GM11168 (cell line): ENCODE data around the gene SATB1.
"Not testable (repeated sequence)": the region's sequence is repeated elsewhere in the genome, so short reads cannot be mapped to it uniquely, and the experiment has no call there.

Experiments
- in situ Hi-C: fragments of 300-500 bp; cut with MboI; formaldehyde crosslinking; loops from one replicate; pipeline ENCODE4 v1.12.0; 2022; ENCODE audit warnings: low sequenced_read_pairs; ENCODE audit not compliant: unreplicated experiment

Gene SATB1

GRCh38 chr3:18424729-18425640 is at the start of gene SATB1:
Gene SATB1 (minus strand): TSS chr3:18425339. CDS start chr3:18420967, 4,372 bp downstream.
- in situ Hi-C loops: no loop called here

GRCh38 chr3:18474202-18474601 is 49.1 kb upstream of the SATB1 start:
- in situ Hi-C loops: no loop called here

GRCh38 chr3:18469775-18470174 is 44.6 kb upstream of the SATB1 start:
- in situ Hi-C loops: no loop called here

GRCh38 chr3:18466136-18466535 is 41.0 kb upstream of the SATB1 start:
- in situ Hi-C loops: no loop called here

GRCh38 chr3:18454766-18455165 is 29.6 kb upstream of the SATB1 start:
- in situ Hi-C loops: no loop called here

GRCh38 chr3:18449618-18450017 is 24.5 kb upstream of the SATB1 start:
- in situ Hi-C loops: not testable (repeated sequence)

GRCh38 chr3:18447720-18448119 is 22.6 kb upstream of the SATB1 start:
- in situ Hi-C loops: no loop called here

GRCh38 chr3:18446149-18446825 is 21.1 kb upstream of the SATB1 start:
- in situ Hi-C loops: no loop called here

GRCh38 chr3:18445401-18446148 is 20.4 kb upstream of the SATB1 start:
- in situ Hi-C loops: no loop called here

- in situ Hi-C loops: no loop called here
Measured at GRCh38 chr3:18444595-18445400, 19.7 kb upstream of the SATB1 start.

- in situ Hi-C loops: no loop called here
Measured at GRCh38 chr3:18443665-18444594, 18.8 kb upstream of the SATB1 start.

GRCh38 chr3:18442756-18443664 is 17.9 kb upstream of the SATB1 start:
- in situ Hi-C loops: no loop called here

- in situ Hi-C loops: no loop called here
Measured at GRCh38 chr3:18441551-18441950, 16.4 kb upstream of the SATB1 start.

- in situ Hi-C loops: no loop called here
Measured at GRCh38 chr3:18440066-18440722, 15.1 kb upstream of the SATB1 start.

GRCh38 chr3:18439281-18439680 is 14.1 kb upstream of the SATB1 start:
- in situ Hi-C loops: no loop called here

- in situ Hi-C loops: no loop called here
Measured at GRCh38 chr3:18438586-18438985, 13.4 kb upstream of the SATB1 start.

- in situ Hi-C loops: no loop called here
Measured at GRCh38 chr3:18436213-18436612, 11.1 kb upstream of the SATB1 start.
